ENCODE results near the gene SCN1B. TPM values are rescaled to one million over a fixed set of nuclear protein-coding genes. Genes with fewer than 3 reads are reported as not detected.

The SCN1B gene
- total and polyA plus RNA-seq, 8 donors = 2.9 to 15.1 (median 5.7) TPM

DNA sequence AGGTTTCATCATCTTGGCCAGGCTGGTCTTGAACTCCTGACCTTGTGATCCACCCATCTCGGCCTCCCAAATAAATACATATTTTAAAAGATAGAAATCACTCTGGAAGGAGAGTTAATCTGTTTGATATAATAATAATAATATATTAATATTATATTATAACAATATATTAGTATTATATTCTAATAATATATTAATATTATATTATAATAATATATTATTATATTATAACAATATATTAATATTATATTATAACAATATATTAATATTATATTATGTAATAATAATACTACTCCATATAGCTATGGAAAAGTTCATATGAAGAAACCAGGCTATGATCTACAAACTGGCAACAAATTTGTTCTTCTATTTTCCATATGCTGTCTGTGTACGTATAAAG lies 28.1 kb downstream of the SCN1B start:
- ATAC-seq (no peak), FAIRE-seq (peak; percentile 63), DNase-seq (no peak)
- Histone ChIP-seq H3K9me3 (no peaks in the 10 kb centered on the region), H3K27me3 (no peaks in the 10 kb centered on the region), H3K27ac (no peak overlapping the region), H3K4me1 (peaks cover 0 to 3% (median 0%) of the 10 kb centered on the region in 3 donors), H3K36me3 (no peaks in the 10 kb centered on the region), H3K4me3 (no peak overlapping the region)
- 90 to 93% methylated on average over 2 of the region's 2 CpGs for WGBS, 2 donors
- TF ChIP-seq CTCF (IDR thresholded peaks at IDR 0.05) = no peak
- intact Hi-C loops (cut with DNase I) = no loop called here

GRCh38 chr19:35059006-35059798 lies 28.9 kb downstream of the SCN1B start:
- Histone ChIP-seq H3K27me3 (no peaks in the 10 kb centered on the region), H3K4me1 (peaks cover 0 to 3% (median 0%) of the 10 kb centered on the region in 3 donors), H3K9me3 (no peaks in the 10 kb centered on the region), H3K27ac (no peak overlapping the region), H3K4me3 (no peak overlapping the region), H3K36me3 (no peaks in the 10 kb centered on the region)
- FAIRE-seq (no peak), ATAC-seq (no peak), DNase-seq (peak in 1 of 6 donors; percentile 60)
- no peak for TF ChIP-seq CTCF (IDR thresholded peaks at IDR 0.05)
- intact Hi-C loops (cut with DNase I) = no loop called here
- 93% methylated on average over 26 of the region's 26 CpGs for WGBS, 2 donors

GRCh38 chr19:35059799-35060091 lies 29.5 kb downstream of the SCN1B start:
- H3K36me3 ChIP-seq = no peaks in the 10 kb centered on the region
- WGBS, 2 donors = 88 to 91% methylated on average over 14 to 15 of the region's 15 CpGs
- FAIRE-seq = no peak
- peaks cover 0 to 3% (median 0%) of the 10 kb centered on the region in 3 donors for H3K4me1 ChIP-seq
- intact Hi-C loops (cut with DNase I) = loop anchor here in 1 of 3 donors (10.0 kb wide), 1 partner anchor 75 kb away; the partner anchor contains the start of genes FXYD1 and LGI4
- H3K4me3 ChIP-seq = no peak overlapping the region
- no peaks in the 10 kb centered on the region for H3K27me3 ChIP-seq
- no peaks in the 10 kb centered on the region for H3K9me3 ChIP-seq
- no peak overlapping the region for H3K27ac ChIP-seq
- DNase-seq = peak in 1 of 6 donors; percentile 66
- no peak for TF ChIP-seq CTCF (IDR thresholded peaks at IDR 0.05)
- ATAC-seq = no peak

GRCh38 chr19:35060160-35060855 lies 30.0 kb downstream of the SCN1B start:
- 93 to 96% methylated on average over 29 of the region's 29 CpGs for WGBS, 2 donors
- peaks cover 0 to 3% (median 0%) of the 10 kb centered on the region in 3 donors for H3K4me1 ChIP-seq
- intact Hi-C loops (cut with DNase I) = loop anchor here in 1 of 3 donors (10.0 kb wide), 1 partner anchor 74 kb away; the partner anchor contains the start of genes FXYD1 and LGI4
- FAIRE-seq (no peak), ATAC-seq (no peak), DNase-seq (peak in 2 of 6 donors; percentile 49 to 69)
- H3K27me3 ChIP-seq = no peaks in the 10 kb centered on the region
- no peak overlapping the region for H3K4me3 ChIP-seq
- no peaks in the 10 kb centered on the region for H3K36me3 ChIP-seq
- no peak overlapping the region for H3K27ac ChIP-seq
- H3K9me3 ChIP-seq = no peaks in the 10 kb centered on the region
- no peak for TF ChIP-seq CTCF (IDR thresholded peaks at IDR 0.05)
